Lung microvascular endothelial cell (primary cell): ENCODE results near the gene EDN3. TPM values are rescaled to one million over a fixed set of nuclear protein-coding genes. Genes with fewer than 3 reads are reported as not detected.
A peak's percentile ranks its signal among the peaks of the same experiment; 100 is the strongest.

Source experiments
- DNase-seq, 2 donors: peaks; one replicate each; pipeline versions ENCODE4 v3.0.0 to v3.0.0-alpha.2; 2010; ENCODE audit warnings: low read depth in 2 of 2
- total RNA-seq: library from RNA; depleted of rRNA; stranded (reverse); fragments of >200 nt; gene quantifications from 2 replicates; pipeline ENCODE4 v1.2.1, GENCODE V29; 2014

The EDN3 gene
- total RNA-seq, 1 donor from 2014 or later, result not detected

GRCh38 chr20:59363101-59363500, 62.7 kb downstream of the EDN3 start:
- DNase-seq, result no peak

GRCh38 chr20:59364611-59365010, 64.2 kb downstream of the EDN3 start:
- DNase-seq, result no peak

- no peak for DNase-seq
Observed at GRCh38 chr20:59365611-59366285, 65.3 kb downstream of the EDN3 start.

GRCh38 chr20:59371431-59371830, 71.0 kb downstream of the EDN3 start:
- peak in 1 of 2 donors; percentile 3 for DNase-seq

GRCh38 chr20:59374261-59374660, 73.8 kb downstream of the EDN3 start:
- no peak for DNase-seq

- no peak for DNase-seq
Observed at GRCh38 chr20:59375541-59375940, 75.1 kb downstream of the EDN3 start.

Other genes with a start within 250 kb of the EDN3 start
- gene ZNF831, start 136.8 kb upstream of the EDN3 start, total RNA-seq, result under 0.01 and 0.20 TPM in 2 replicates